Suprapubic skin (tissue), 3 donors: ENCODE results near the gene WDR62.

ENCODE experiments used
- CTCF ChIP-seq, 2 donors: fragments of 200-600 bp in 1 of 2; fragments of 450-650 bp in 1 of 2; sonication (generic) in 1 of 2; IDR thresholded peaks; one replicate each; pipeline ENCODE4 v1.5.1; 2016 to 2019; ENCODE audit warnings: antibody characterized with exemption in 2 of 2, mild to moderate bottlenecking in 1 of 2, moderate library complexity in 1 of 2
- EP300 ChIP-seq: sonication (generic); formaldehyde crosslinking; IDR thresholded peaks from one replicate; pipeline ENCODE4 v1.6.1; 2017; ENCODE audit warnings: antibody characterized with exemption
- POLR2A ChIP-seq, 2 donors: fragments of 450-650 bp; IDR thresholded peaks; one replicate each; pipeline ENCODE4 v1.6.1; 2017; ENCODE audit warnings: antibody characterized with exemption in 2 of 2, mild to moderate bottlenecking in 2 of 2, moderate library complexity in 2 of 2

DNA sequence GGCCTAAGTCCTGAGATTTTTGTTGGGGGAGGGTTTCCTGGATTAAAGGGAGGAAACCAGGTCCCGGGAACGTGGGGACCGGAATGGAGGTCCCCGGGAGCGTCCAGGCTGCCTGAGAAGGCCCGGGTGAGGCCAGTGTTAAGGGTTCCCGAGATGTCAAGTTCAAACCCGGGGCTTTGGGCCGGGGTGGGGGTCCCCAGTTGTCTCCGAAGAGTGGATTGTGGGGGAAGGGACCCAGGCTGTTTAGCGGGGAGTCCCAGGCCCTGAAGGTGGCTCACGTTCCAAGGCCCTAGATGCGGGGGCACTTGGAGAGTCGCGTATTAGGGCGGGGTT lies 97.3 kb downstream of the WDR62 start:
- no peak for TF ChIP-seq CTCF (IDR thresholded peaks at IDR 0.05)
- TF ChIP-seq POLR2A (IDR thresholded peaks at IDR 0.05) = no peak
- no peak for TF ChIP-seq EP300
